HCT116 (cell line): ENCODE results near the gene RILPL2. TPM values are rescaled to one million over a fixed set of nuclear protein-coding genes. Genes with fewer than 3 reads are reported as not detected.

ENCODE experiments used
- ATAC-seq: fragments of 200-7000 bp; cut with Tn5 transposase; 2 replicates; pipeline ENCODE4 v1.9.1; 2020; ENCODE audit warnings: mild to moderate bottlenecking, moderate library complexity
- BruUV-seq: library from RNA; stranded (reverse); fragments of 400-500 nt; replicated peaks from 2 replicates; lab custom pipeline; 2021; lab: Mats Ljungman, UMichigan
- CTCF ChIA-PET: fragments of 300-600 bp; sonication (Branson Sonifier 250); formaldehyde crosslinking; loops from one replicate; lab custom pipeline; 2021; ENCODE audit warnings: antibody characterized with exemption; lab: Charles Lee
- POLR2A ChIA-PET: fragments of 300-600, 350-600 bp; sonication (Branson Sonifier 250); formaldehyde crosslinking; loops from one replicate; lab custom pipeline; 2021; ENCODE audit warnings: antibody characterized with exemption; lab: Charles Lee
- RAD21 ChIA-PET, 2 experiments: fragments of 300-600 bp; sonication (Branson Sonifier 250); formaldehyde crosslinking; loops; one replicate each; lab custom pipeline; 2023; ENCODE audit warnings: low total read pairs in 2 of 2; ENCODE audit not compliant: uncharacterized antibody in 2 of 2, unreplicated experiment in 2 of 2, low non-redundant PET in 1 of 2; lab: Charles Lee
- DNase-seq: peaks from one replicate; pipeline ENCODE4 v3.0.0-alpha.2; 2010; ENCODE audit warnings: low read depth, low spot score
- H2AFZ ChIP-seq: fragments of 200-600 bp; shearing (Covaris generic), sonication (generic); 2 replicates; pipeline ENCODE4 v1.6.1; 2017; ENCODE audit warnings: low read depth, mixed run types, mixed read lengths, antibody characterized with exemption, low read length; ENCODE audit not compliant: poor library complexity, severe bottlenecking
- H3K27ac ChIP-seq: 2 replicates; pipeline ENCODE4 v1.5.1; 2012; ENCODE audit warnings: low read depth, low read length
- H3K27me3 ChIP-seq: fragments of 200-600 bp; sonication (generic); 2 replicates; pipeline ENCODE4 v1.6.1; 2016; ENCODE audit warnings: mixed run types, low read length, mixed read lengths; ENCODE audit not compliant: insufficient read depth
- H3K36me3 ChIP-seq, 2 experiments: fragments of 200-500 bp in 1 of 2; fragments of 200-600 bp in 1 of 2; sonication (Bioruptor generic) in 1 of 2; sonication (generic) in 1 of 2; 2 replicates each; pipeline versions ENCODE4 v1.5.1 to v1.6.1; 2014 to 2016; ENCODE audit warnings: low read length in 2 of 2, inconsistent platforms in 1 of 2, mixed read lengths in 1 of 2, mixed run types in 1 of 2; ENCODE audit not compliant: insufficient read depth in 2 of 2, control insufficient read depth in 1 of 2
- H3K4me1 ChIP-seq, 2 experiments: fragments of 200-600 bp in 1 of 2; sonication (generic) in 1 of 2; 2 replicates each; pipeline versions ENCODE4 v1.5.1 to v1.6.1; 2012 to 2017; ENCODE audit warnings: low read length in 2 of 2, inconsistent platforms in 1 of 2, mild to moderate bottlenecking in 1 of 2, mixed read lengths in 1 of 2, mixed run types in 1 of 2, moderate library complexity in 1 of 2; ENCODE audit not compliant: insufficient read depth in 2 of 2, control insufficient read depth in 1 of 2
- H3K4me2 ChIP-seq: fragments of 200-600 bp; sonication (generic); 2 replicates; pipeline ENCODE4 v1.6.1; 2017; ENCODE audit warnings: mixed run types, low read length, mixed read lengths
- H3K4me3 ChIP-seq, 2 experiments: fragments of 200-600 bp in 1 of 2; sonication (generic) in 1 of 2; replicated peaks in 1 of 2; 2 replicates each; pipeline ENCODE4 v1.5.1; 2011 to 2016; ENCODE audit warnings: low read length in 2 of 2, control low read depth in 1 of 2, low read depth in 1 of 2, mild to moderate bottlenecking in 1 of 2, mixed read lengths in 1 of 2, mixed run types in 1 of 2
- H3K79me2 ChIP-seq: fragments of 200-600 bp; sonication (generic); 2 replicates; pipeline ENCODE4 v1.6.1; 2017; ENCODE audit warnings: mild to moderate bottlenecking, mixed run types, low read length, moderate library complexity, mixed read lengths; ENCODE audit not compliant: insufficient read depth
- H3K9ac ChIP-seq: fragments of 200-600 bp; sonication (generic); 2 replicates; pipeline ENCODE4 v1.6.1; 2016; ENCODE audit warnings: low read length, mixed read lengths
- H3K9me2 ChIP-seq: fragments of 200-600 bp; sonication (generic), shearing (Covaris generic); 2 replicates; pipeline ENCODE4 v1.6.1; 2017; ENCODE audit warnings: mixed run types, mild to moderate bottlenecking, moderate library complexity; ENCODE audit not compliant: insufficient read depth
- H3K9me3 ChIP-seq, 2 experiments: fragments of 200-500 bp in 1 of 2; fragments of 200-600 bp in 1 of 2; sonication (Bioruptor generic) in 1 of 2; sonication (generic) in 1 of 2; 2 replicates each; pipeline ENCODE4 v1.6.1; 2014 to 2017; ENCODE audit warnings: low read length in 2 of 2, mixed read lengths in 2 of 2, inconsistent platforms in 1 of 2, low read depth in 1 of 2, mild to moderate bottlenecking in 1 of 2, mixed run types in 1 of 2, moderate library complexity in 1 of 2; ENCODE audit not compliant: control insufficient read depth in 1 of 2, insufficient read depth in 1 of 2
- H4K20me1 ChIP-seq: fragments of 200-600 bp; sonication (generic), shearing (Covaris generic); 2 replicates; pipeline ENCODE4 v1.6.1; 2017; ENCODE audit warnings: mixed run types, mild to moderate bottlenecking, moderate library complexity; ENCODE audit not compliant: insufficient read depth
- ATF3 ChIP-seq: IDR thresholded peaks from 2 replicates; pipeline ENCODE4 v1.6.1; 2012
- EZH2 ChIP-seq: fragments of 200-600 bp; sonication (generic); IDR thresholded peaks from 2 replicates; pipeline ENCODE4 v1.6.1; 2017; ENCODE audit warnings: antibody characterized with exemption, mixed run types
- EZH2phosphoT487 ChIP-seq: fragments of 200-600 bp; IDR thresholded peaks from 2 replicates; pipeline ENCODE4 v1.6.1; 2018; ENCODE audit warnings: antibody characterized with exemption, borderline replicate concordance
- FOSL1 ChIP-seq: IDR thresholded peaks from 2 replicates; pipeline ENCODE4 v1.6.1; 2012; ENCODE audit warnings: low read depth
- POLR2AphosphoS5 ChIP-seq: IDR thresholded peaks from 2 replicates; pipeline ENCODE4 v1.6.1; 2011; ENCODE audit warnings: mild to moderate bottlenecking, low read depth, low read length, moderate library complexity
- RAD21 ChIP-seq: IDR thresholded peaks from 2 replicates; pipeline ENCODE4 v1.6.1; 2012; ENCODE audit warnings: low read depth, mild to moderate bottlenecking
- REST ChIP-seq: IDR thresholded peaks from 2 replicates; pipeline ENCODE4 v1.6.1; 2012; ENCODE audit warnings: low read depth
- SIN3A ChIP-seq: IDR thresholded peaks from 2 replicates; pipeline ENCODE4 v1.6.1; 2012; ENCODE audit warnings: low read depth
- SP1 ChIP-seq: IDR thresholded peaks from 2 replicates; pipeline ENCODE4 v1.6.1; 2012; ENCODE audit warnings: low read depth
- SRF ChIP-seq: IDR thresholded peaks from 2 replicates; pipeline ENCODE4 v1.6.1; 2012; ENCODE audit warnings: low read depth
- TCF7L2 ChIP-seq: IDR thresholded peaks from 2 replicates; pipeline ENCODE4 v1.7.0; 2011; ENCODE audit warnings: borderline replicate concordance, inconsistent platforms; ENCODE audit not compliant: insufficient read depth, insufficient read length; ENCODE audit errors: extremely low read depth
- YY1 ChIP-seq: IDR thresholded peaks from 2 replicates; pipeline ENCODE4 v1.6.1; 2011; ENCODE audit warnings: low read length, low read depth, moderate library complexity, mild to moderate bottlenecking; ENCODE audit not compliant: insufficient replicate concordance; ENCODE audit errors: extremely low read depth
- ZNF274 ChIP-seq: fragments of 200-500 bp; sonication (Bioruptor generic); IDR thresholded peaks from 2 replicates; pipeline ENCODE4 v1.6.1; 2014; ENCODE audit warnings: mild to moderate bottlenecking, low read depth, low read length, inconsistent platforms
- intact Hi-C: fragments of 100-400 bp; cut with micrococcal nuclease; formaldehyde crosslinking; loops from 2 replicates; pipeline ENCODE4 v1.10.0; 2022
- total RNA-seq: library from RNA; stranded (reverse); gene quantifications from one replicate; pipeline ENCODE4 v1.2.1, GENCODE V29; 2021; ENCODE audit not compliant: unreplicated experiment

RILPL2 gene
- total RNA-seq, 1 experiment from 2014 or later, result 2.3 TPM

GRCh38 chr12:123479442-123480180, 43.1 kb upstream of the RILPL2 start:
- no TSS peak for BruUV-seq
- ChIA-PET RAD21 (no interaction called here), CTCF (no interaction called here), POLR2A (no interaction called here)
- Histone ChIP-seq H3K4me1 (no peaks in the 10 kb centered on the region), H3K4me3 (no peak overlapping the region), H3K27me3 (no peaks in the 10 kb centered on the region), H2AFZ (no peak overlapping the region), H3K9ac (no peak overlapping the region), H4K20me1 (no peaks in the 10 kb centered on the region), H3K27ac (no peak overlapping the region), H3K4me2 (no peak overlapping the region), H3K36me3 (no peaks in the 10 kb centered on the region; a peak in 1 of 4 replicates), H3K79me2 (no peaks in the 10 kb centered on the region), H3K9me3 (no peaks in the 10 kb centered on the region), H3K9me2 (no peaks in the 10 kb centered on the region)
- DNase-seq, result no peak
- TF ChIP-seq EZH2, result no peak
- no peak for TF ChIP-seq ATF3
- no peak for TF ChIP-seq TCF7L2
- TF ChIP-seq FOSL1, result no peak
- TF ChIP-seq ZNF274, result no peak
- no peak for TF ChIP-seq EZH2phosphoT487
- no peak for TF ChIP-seq RAD21
- TF ChIP-seq SRF, result no peak
- TF ChIP-seq SIN3A, result no peak
- TF ChIP-seq REST, result no peak
- TF ChIP-seq POLR2AphosphoS5, result no peak
- no peak for TF ChIP-seq SP1
- no peak for TF ChIP-seq YY1
- intact Hi-C loops, result no loop called here
- no peak for ATAC-seq
